H1 (cell line): ENCODE measurements around the gene RASGEF1C. TPM values are rescaled to one million over a fixed set of nuclear protein-coding genes. Genes with fewer than 3 reads are reported as not detected.

ENCODE experiments used
- CTCF ChIA-PET: fragments of 300-600 bp; sonication (Branson Sonifier 250); formaldehyde crosslinking; loops from one replicate; lab custom pipeline; 2021; ENCODE audit not compliant: partially characterized antibody; lab: Charles Lee
- POLR2A ChIA-PET: fragments of 300-600 bp; sonication (Branson Sonifier 250); formaldehyde crosslinking; loops from one replicate; lab custom pipeline; 2021; ENCODE audit warnings: inconsistent platforms; ENCODE audit not compliant: partially characterized antibody; lab: Charles Lee
- DNase-seq, 2 experiments: peaks; one replicate each; pipeline versions ENCODE4 v3.0.0 to v3.0.0-alpha.2; 2010 to 2022; ENCODE audit warnings: low spot score in 2 of 2, low read depth in 1 of 2, mixed read lengths in 1 of 2
- FAIRE-seq: peaks from 2 replicates; lab custom pipeline; 2011; peaks lifted over from hg19 to GRCh38; lab: Jason Lieb, UNC
- H2AFZ ChIP-seq: 2 replicates; pipeline ENCODE4 v1.8.1; 2012; ENCODE audit warnings: low read length, inconsistent platforms
- H2AK5ac ChIP-seq: 2 replicates; pipeline ENCODE4 v1.6.1; 2013; ENCODE audit warnings: low read depth, low read length
- H2BK120ac ChIP-seq: replicated peaks from 2 replicates; pipeline ENCODE3; 2013; ENCODE audit warnings: low read depth, low read length, inconsistent platforms
- H2BK12ac ChIP-seq: 2 replicates; pipeline ENCODE4 v1.6.1; 2013; ENCODE audit warnings: low read depth, low read length
- H2BK15ac ChIP-seq: 2 replicates; pipeline ENCODE4 v1.6.1; 2013; ENCODE audit warnings: low read length
- H2BK20ac ChIP-seq: 2 replicates; pipeline ENCODE4 v1.6.1; 2013; ENCODE audit warnings: low read length
- H2BK5ac ChIP-seq: 2 replicates; pipeline ENCODE4 v1.6.1; 2013; ENCODE audit warnings: low read depth, low read length
- H3K14ac ChIP-seq: 2 replicates; pipeline ENCODE4 v1.6.1; 2013; ENCODE audit warnings: inconsistent platforms; ENCODE audit not compliant: insufficient read length
- H3K18ac ChIP-seq: 2 replicates; pipeline ENCODE4 v1.6.1; 2013; ENCODE audit warnings: low read length; ENCODE audit errors: extremely low read depth
- H3K23ac ChIP-seq: 2 replicates; pipeline ENCODE4 v1.6.1; 2013; ENCODE audit warnings: inconsistent platforms; ENCODE audit not compliant: insufficient read length
- H3K23me2 ChIP-seq: 2 replicates; pipeline ENCODE4 v1.6.1; 2013; ENCODE audit warnings: low read depth, low read length
- H3K27ac ChIP-seq: 2 replicates; pipeline ENCODE4 v1.6.1; 2011; ENCODE audit warnings: low read depth, low read length, inconsistent platforms
- H3K27me3 ChIP-seq, 4 experiments: replicated peaks in 1 of 4; 1 replicate in 1 of 4; 2 replicates in 3 of 4; pipeline versions ENCODE4 v1.6.1 to v1.8.1; 2011 to 2013; ENCODE audit warnings: low read length in 3 of 4, mild to moderate bottlenecking in 3 of 4, inconsistent platforms in 2 of 4, mixed read lengths in 2 of 4, moderate library complexity in 1 of 4; ENCODE audit not compliant: control insufficient read depth in 3 of 4, insufficient read depth in 3 of 4; ENCODE audit errors: extremely low read depth in 1 of 4
- H3K36me3 ChIP-seq, 4 experiments: 2 replicates each; pipeline versions ENCODE4 v1.6.1 to v1.8.1; 2011 to 2013; ENCODE audit warnings: mild to moderate bottlenecking in 4 of 4, low read length in 3 of 4, moderate library complexity in 2 of 4, control low read depth in 1 of 4, inconsistent platforms in 1 of 4; ENCODE audit not compliant: insufficient read depth in 4 of 4, control insufficient read depth in 2 of 4
- H3K4ac ChIP-seq: replicated peaks from 2 replicates; pipeline ENCODE3; 2013; ENCODE audit warnings: low read length, low read depth, mixed read lengths, inconsistent platforms; ENCODE audit not compliant: insufficient read length
- H3K4me1 ChIP-seq, 4 experiments: replicated peaks in 1 of 4; 1 replicate in 1 of 4; 2 replicates in 3 of 4; pipeline versions ENCODE4 v1.6.1 to v1.8.1; 2011 to 2013; ENCODE audit warnings: low read length in 3 of 4, inconsistent platforms in 2 of 4, mixed read lengths in 1 of 4; ENCODE audit not compliant: insufficient read depth in 4 of 4, control insufficient read depth in 3 of 4
- H3K4me2 ChIP-seq, 2 experiments: 2 replicates each; pipeline versions ENCODE4 v1.6.1 to v1.8.1; 2011 to 2013; ENCODE audit warnings: low read depth in 2 of 2, low read length in 2 of 2, control low read depth in 1 of 2, inconsistent platforms in 1 of 2, mild to moderate bottlenecking in 1 of 2; ENCODE audit not compliant: insufficient read depth in 1 of 2
- H3K4me3 ChIP-seq, 4 experiments: fragments of 200-600, 300-600 bp in 1 of 4; sonication (generic), shearing (Covaris generic), sonication (Bioruptor Twin) in 1 of 4; 2 replicates each; pipeline versions ENCODE4 v1.5.1 to v1.8.1; 2011 to 2016; ENCODE audit warnings: low read length in 4 of 4, low read depth in 3 of 4, control low read depth in 2 of 4, inconsistent platforms in 2 of 4, mild to moderate bottlenecking in 2 of 4, mixed read lengths in 1 of 4, moderate library complexity in 1 of 4; ENCODE audit not compliant: insufficient read depth in 2 of 4; ENCODE audit errors: extremely low read depth in 1 of 4
- H3K56ac ChIP-seq: replicated peaks from 2 replicates; pipeline ENCODE3; 2013; ENCODE audit warnings: low read depth, mild to moderate bottlenecking, mixed read lengths, low read length, inconsistent platforms; ENCODE audit not compliant: insufficient read length
- H3K79me1 ChIP-seq: 2 replicates; pipeline ENCODE4 v1.6.1; 2013; ENCODE audit warnings: low read depth, low read length, control low read depth
- H3K79me2 ChIP-seq, 2 experiments: 2 replicates each; pipeline versions ENCODE4 v1.6.1 to v1.8.1; 2012 to 2013; ENCODE audit warnings: low read length in 2 of 2, mild to moderate bottlenecking in 2 of 2, inconsistent platforms in 1 of 2; ENCODE audit not compliant: insufficient read depth in 2 of 2, control insufficient read depth in 1 of 2
- H3K9ac ChIP-seq, 4 experiments: replicated peaks in 1 of 4; 1 replicate in 1 of 4; 2 replicates in 3 of 4; pipeline versions ENCODE4 v1.6.1 to v1.8.1; 2011 to 2013; ENCODE audit warnings: low read depth in 3 of 4, low read length in 3 of 4, control low read depth in 2 of 4, mild to moderate bottlenecking in 2 of 4, moderate library complexity in 2 of 4, inconsistent platforms in 1 of 4; ENCODE audit errors: extremely low read depth in 1 of 4
- H3K9me3 ChIP-seq, 2 experiments: 2 replicates each; pipeline versions ENCODE4 v1.6.1 to v1.8.1; 2012 to 2013; ENCODE audit warnings: mild to moderate bottlenecking in 2 of 2, moderate library complexity in 2 of 2, control low read depth in 1 of 2, inconsistent platforms in 1 of 2, low read depth in 1 of 2, low read length in 1 of 2, mixed read lengths in 1 of 2; ENCODE audit not compliant: insufficient read depth in 2 of 2
- H4K20me1 ChIP-seq, 2 experiments: replicated peaks in 1 of 2; 2 replicates each; pipeline versions ENCODE3 to v1.8.1; 2011 to 2013; ENCODE audit warnings: inconsistent platforms in 2 of 2, low read length in 2 of 2, mild to moderate bottlenecking in 1 of 2; ENCODE audit not compliant: insufficient read depth in 2 of 2, control insufficient read depth in 1 of 2
- H4K5ac ChIP-seq: 2 replicates; pipeline ENCODE4 v1.6.1; 2013; ENCODE audit warnings: low read length, low read depth, mixed read lengths, inconsistent platforms; ENCODE audit not compliant: insufficient read length
- H4K8ac ChIP-seq: 2 replicates; pipeline ENCODE4 v1.8.0; 2013; ENCODE audit warnings: mild to moderate bottlenecking, moderate library complexity, low read length, inconsistent platforms; ENCODE audit not compliant: insufficient read depth; ENCODE audit errors: extremely low read depth
- H4K91ac ChIP-seq: replicated peaks from 2 replicates; pipeline ENCODE3; 2013; ENCODE audit warnings: low read length, mixed read lengths, inconsistent platforms; ENCODE audit not compliant: insufficient read length
- ASH2L ChIP-seq: fragments of 200-600, 300-600 bp; sonication (generic); IDR thresholded peaks from one replicate; pipeline ENCODE4 v1.7.1; 2017; ENCODE audit warnings: low read length
- BRCA1 ChIP-seq: IDR thresholded peaks from 2 replicates; pipeline ENCODE4 v1.6.1; 2012; ENCODE audit warnings: low read depth, low read length, improper control_type of control experiment
- CHD2 ChIP-seq: IDR thresholded peaks from 2 replicates; pipeline ENCODE4 v1.6.1; 2012; ENCODE audit warnings: low read length, improper control_type of control experiment
- EZH2 ChIP-seq: fragments of 200-600 bp; sonication (generic); IDR thresholded peaks from 2 replicates; pipeline ENCODE4 v1.7.1; 2012; ENCODE audit warnings: low read depth, mild to moderate bottlenecking, moderate library complexity, low read length, inconsistent platforms; ENCODE audit not compliant: severe bottlenecking
- HDAC6 ChIP-seq: IDR thresholded peaks from one replicate; pipeline ENCODE4 v1.7.1; 2012; ENCODE audit warnings: low read depth, mild to moderate bottlenecking, inconsistent platforms, low read length, moderate library complexity
- JUN ChIP-seq: IDR thresholded peaks from 2 replicates; pipeline ENCODE4 v1.6.1; 2011; ENCODE audit warnings: low read depth, mild to moderate bottlenecking, improper control_type of control experiment, low read length
- NANOG ChIP-seq: IDR thresholded peaks from 2 replicates; pipeline ENCODE4 v1.6.1; 2011; ENCODE audit warnings: low read length, low read depth, mild to moderate bottlenecking, inconsistent platforms; ENCODE audit not compliant: insufficient read depth, poor library complexity, severe bottlenecking
- SAP30 ChIP-seq: fragments of 300-600 bp; sonication (generic); IDR thresholded peaks from 2 replicates; pipeline ENCODE4 v1.7.1; 2012; ENCODE audit warnings: low read length, moderate library complexity, mild to moderate bottlenecking, inconsistent platforms; ENCODE audit not compliant: insufficient read depth, insufficient replicate concordance
- SIX5 ChIP-seq: IDR thresholded peaks from 2 replicates; pipeline ENCODE4 v1.6.1; 2011; ENCODE audit warnings: mild to moderate bottlenecking, low read depth, low read length
- SUZ12 ChIP-seq: fragments of 200-600 bp; sonication (generic); IDR thresholded peaks from 2 replicates; pipeline ENCODE4 v1.6.1; 2012; ENCODE audit warnings: mild to moderate bottlenecking, inconsistent platforms, low read length, moderate library complexity, mixed read lengths
- whole genome bisulfite sequencing, 2 experiments: shearing (Covaris generic) in 1 of 2; methylation state at CpG; one replicate each; pipeline versions ENCODE4 v1.1.6 to v1.1.7; 2013 to 2015; ENCODE audit warnings: low lambda C conversion rate in 2 of 2, mixed read lengths in 2 of 2, inconsistent platforms in 1 of 2, low coverage in 1 of 2, missing lambda C conversion rate in 1 of 2; ENCODE audit not compliant: insufficient replicate concordance in 2 of 2, insufficient coverage in 1 of 2, insufficient read length in 1 of 2; ENCODE audit errors: extremely low coverage in 1 of 2, missing lambda C conversion rate in 1 of 2; 5-methylcytosine and 5-hydroxymethylcytosine counted together
- polyA plus RNA-seq, 7 experiments: library from polyadenylated mRNA; depleted of rRNA in 3 of 7; stranded (reverse) in 5 of 7; unstranded in 2 of 7; fragments of >200 nt in 5 of 7; fragments of 200-250 nt in 2 of 7; gene quantifications; 1 replicate in 5 of 7; 2 replicates in 1 of 7; 4 replicates in 1 of 7; pipeline versions ENCODE4 v1.2.1 to v1.2.3, GENCODE V29; 2011 to 2013; ENCODE audit warnings: missing spikeins in 2 of 7, mixed read lengths in 2 of 7
- total RNA-seq: library from RNA; stranded (reverse); fragmentation: NEBNext Ultra II Directional; extraction: Animal tissue kit (Norgen Biotek cat#: 25700); gene quantifications from 2 replicates; pipeline ENCODE4 v1.2.1, GENCODE V29; 2021
- TF ChIP-seq, protein P1 (sequence below): IDR thresholded peaks from 2 replicates; pipeline ENCODE4 v1.6.1; 2012; ENCODE audit warnings: low read length, inconsistent platforms

The RASGEF1C gene
- total and polyA plus RNA-seq, 2 of the 8 experiments (the other 6 are each of a cell fraction or from before 2014, with no cell fraction given): 0.26 to 0.61 TPM

DNA sequence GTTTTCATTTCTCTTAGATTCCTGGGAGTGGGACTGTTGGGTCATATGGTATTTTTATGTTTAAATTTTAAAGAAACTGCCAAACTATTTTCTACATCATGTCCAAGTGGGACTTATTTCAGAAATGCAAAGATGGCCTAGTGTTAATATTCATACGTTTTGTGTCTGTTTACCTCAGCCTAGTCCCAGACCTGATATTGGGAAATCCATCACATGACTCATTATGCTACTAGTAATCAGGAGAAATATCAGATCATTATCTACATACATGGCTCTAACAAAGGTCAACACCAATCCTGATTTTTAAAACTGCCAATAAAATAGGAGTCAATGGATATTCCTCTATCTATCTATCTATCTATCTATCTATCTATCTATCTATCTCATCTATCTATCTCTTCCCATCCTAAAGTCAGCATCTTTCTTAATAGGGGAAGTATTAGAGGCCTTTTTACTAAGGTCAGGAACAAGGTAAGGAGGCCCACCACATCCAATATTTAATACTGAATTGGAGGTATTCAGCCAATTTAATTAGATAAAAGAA lies 4.7 kb downstream of the RASGEF1C start:
- no peak overlapping the region for H2BK15ac ChIP-seq
- no peak overlapping the region for H3K4me3 ChIP-seq
- no peak overlapping the region for H3K14ac ChIP-seq
- no peaks in the 10 kb centered on the region for H3K9me3 ChIP-seq
- no peak for DNase-seq
- H3K23me2 ChIP-seq: peaks cover 4% of the 10 kb centered on the region; the same call in 1 of the 2 replicates
- no peak overlapping the region for H2AFZ ChIP-seq
- H3K79me2 ChIP-seq: no peaks in the 10 kb centered on the region
- no peaks in the 10 kb centered on the region for H3K79me1 ChIP-seq
- H4K20me1 ChIP-seq: peaks cover 0 to 5% of the 10 kb centered on the region in 2 experiments
- no peaks in the 10 kb centered on the region for H3K36me3 ChIP-seq
- H3K4me2 ChIP-seq: no peak overlapping the region
- no peak overlapping the region for H4K91ac ChIP-seq
- H2BK5ac ChIP-seq: no peak overlapping the region
- H2BK12ac ChIP-seq: no peak overlapping the region
- ChIA-PET CTCF (no interaction called here), POLR2A (no interaction called here)
- no peak overlapping the region for H3K4ac ChIP-seq
- no peak overlapping the region for H3K56ac ChIP-seq
- FAIRE-seq: no peak
- no peak overlapping the region for H3K27ac ChIP-seq
- peaks cover 8 to 21% (median 18%) of the 10 kb centered on the region in 4 experiments; a peak in 6 of 7 replicates for H3K27me3 ChIP-seq
- no peak overlapping the region for H2BK120ac ChIP-seq
- WGBS, 2 experiments: 100% methylated on average over 1 of the region's 1 CpG; no CpG with 5 or more reads in 1 of the 2 experiments
- H3K4me1 ChIP-seq: peaks cover 0 to 8% (median 4%) of the 10 kb centered on the region in 4 experiments; a peak in 4 of 7 replicates
- no peak overlapping the region for H4K8ac ChIP-seq
- no peak overlapping the region for H2AK5ac ChIP-seq
- no peak overlapping the region for H3K23ac ChIP-seq
- no peak overlapping the region for H3K18ac ChIP-seq
- H2BK20ac ChIP-seq: no peak overlapping the region
- H4K5ac ChIP-seq: no peak overlapping the region
- no peak overlapping the region for H3K9ac ChIP-seq
- TF ChIP-seq BRCA1: no peak
- no peak for TF ChIP-seq JUN
- no peak for TF ChIP-seq NANOG
- TF ChIP-seq CHD2: no peak
- TF ChIP-seq SUZ12: no peak
- no peak for TF ChIP-seq ASH2L
- no peak for TF ChIP-seq HDAC6
- TF ChIP-seq, protein P1, sequence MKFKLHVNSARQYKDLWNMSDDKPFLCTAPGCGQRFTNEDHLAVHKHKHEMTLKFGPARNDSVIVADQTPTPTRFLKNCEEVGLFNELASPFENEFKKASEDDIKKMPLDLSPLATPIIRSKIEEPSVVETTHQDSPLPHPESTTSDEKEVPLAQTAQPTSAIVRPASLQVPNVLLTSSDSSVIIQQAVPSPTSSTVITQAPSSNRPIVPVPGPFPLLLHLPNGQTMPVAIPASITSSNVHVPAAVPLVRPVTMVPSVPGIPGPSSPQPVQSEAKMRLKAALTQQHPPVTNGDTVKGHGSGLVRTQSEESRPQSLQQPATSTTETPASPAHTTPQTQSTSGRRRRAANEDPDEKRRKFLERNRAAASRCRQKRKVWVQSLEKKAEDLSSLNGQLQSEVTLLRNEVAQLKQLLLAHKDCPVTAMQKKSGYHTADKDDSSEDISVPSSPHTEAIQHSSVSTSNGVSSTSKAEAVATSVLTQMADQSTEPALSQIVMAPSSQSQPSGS: no peak
- no peak for TF ChIP-seq EZH2
- TF ChIP-seq SIX5: no peak
- TF ChIP-seq SAP30: no peak
